HepG2 (cell line): ENCODE measurements around the gene NEUROD1. TPM values are rescaled to one million over a fixed set of nuclear protein-coding genes. Genes with fewer than 3 reads are reported as not detected.

ENCODE experiments used
- ATAC-seq: fragments of 200-7000 bp; cut with Tn5 transposase; 3 replicates; pipeline ENCODE4 v1.9.1; 2020; ENCODE audit warnings: mild to moderate bottlenecking, moderate library complexity
- BruUV-seq: library from RNA; stranded (reverse); fragments of 400-500 nt; replicated peaks from 2 replicates; lab custom pipeline; 2021; lab: Mats Ljungman, UMichigan
- CTCF ChIA-PET: fragments of 300-600 bp; formaldehyde crosslinking; extraction: SDS; loops from one replicate; lab custom pipeline; 2021; ENCODE audit warnings: low total read pairs, inconsistent platforms, low intra/inter-chr PET ratio; lab: Yijun Ruan, JAX
- POLR2A ChIA-PET: fragments of 350-600 bp; sonication (Branson Sonifier 250); formaldehyde crosslinking; loops from one replicate; lab custom pipeline; 2020; ENCODE audit warnings: antibody characterized with exemption, inconsistent platforms; lab: Yijun Ruan, JAX
- DNase-seq: peaks from one replicate; pipeline ENCODE4 v3.0.0-alpha.2; 2015; ENCODE audit warnings: low spot score
- FAIRE-seq: peaks from 3 replicates; lab custom pipeline; 2011; peaks lifted over from hg19 to GRCh38; lab: Jason Lieb, UNC
- H2AFZ ChIP-seq: one replicate; pipeline ENCODE4 v1.6.1; 2011; ENCODE audit warnings: low read length, inconsistent platforms
- H3K27ac ChIP-seq: fragments of 300-600 bp; 3 replicates; pipeline ENCODE4 v1.8.0; 2011; ENCODE audit warnings: mixed run types, mild to moderate bottlenecking, mixed read lengths, low read length, inconsistent platforms; ENCODE audit not compliant: insufficient read depth; ENCODE audit errors: extremely low read length
- H3K27me3 ChIP-seq, 2 experiments: fragments of 200-600 bp in 1 of 2; 2 replicates in 1 of 2; 3 replicates in 1 of 2; pipeline versions ENCODE4 v1.6.0 to v1.8.0; 2011; ENCODE audit warnings: low read length in 2 of 2, mild to moderate bottlenecking in 2 of 2, moderate library complexity in 2 of 2, inconsistent platforms in 1 of 2; ENCODE audit not compliant: insufficient read depth in 2 of 2, control insufficient read depth in 1 of 2
- H3K36me3 ChIP-seq, 2 experiments: fragments of 200-600 bp in 1 of 2; replicated peaks in 1 of 2; 2 replicates in 1 of 2; 3 replicates in 1 of 2; pipeline versions ENCODE4 v1.5.1 to v1.8.0; 2011; ENCODE audit warnings: low read length in 2 of 2, inconsistent platforms in 1 of 2; ENCODE audit not compliant: insufficient read depth in 2 of 2, control insufficient read depth in 1 of 2
- H3K4me1 ChIP-seq: 2 replicates; pipeline ENCODE4 v1.5.1; 2012; ENCODE audit warnings: low read length, inconsistent platforms; ENCODE audit not compliant: insufficient read depth
- H3K4me2 ChIP-seq: 2 replicates; pipeline ENCODE4 v1.6.0; 2011; ENCODE audit warnings: low read depth, low read length, inconsistent platforms
- H3K4me3 ChIP-seq, 3 experiments: fragments of 200-600 bp in 1 of 3; sonication (generic), shearing (Covaris generic) in 1 of 3; replicated peaks in 1 of 3; 2 replicates each; pipeline ENCODE4 v1.5.1; 2011 to 2016; ENCODE audit warnings: low read length in 3 of 3, inconsistent platforms in 2 of 3, low read depth in 2 of 3, mild to moderate bottlenecking in 2 of 3, control low read depth in 1 of 3, mixed read lengths in 1 of 3; ENCODE audit not compliant: insufficient read depth in 1 of 3
- H3K79me2 ChIP-seq: one replicate; pipeline ENCODE4 v1.6.1; 2011; ENCODE audit warnings: low read length, inconsistent platforms; ENCODE audit not compliant: insufficient read depth
- H3K9ac ChIP-seq: 2 replicates; pipeline ENCODE4 v1.6.0; 2011; ENCODE audit warnings: mild to moderate bottlenecking, low read depth, low read length, inconsistent platforms; ENCODE audit not compliant: insufficient read depth
- H3K9me3 ChIP-seq: 2 replicates; pipeline ENCODE4 v1.5.1; 2012; ENCODE audit warnings: mild to moderate bottlenecking, low read length
- H4K20me1 ChIP-seq: 2 replicates; pipeline ENCODE4 v1.6.0; 2011; ENCODE audit warnings: inconsistent platforms, mild to moderate bottlenecking, low read length, moderate library complexity; ENCODE audit not compliant: insufficient read depth
- ARID5B ChIP-seq: IDR thresholded peaks from 2 replicates; pipeline ENCODE4 v1.4.0; 2020; ENCODE audit warnings: mild to moderate bottlenecking, missing genetic modification reagents
- ASH2L ChIP-seq: fragments of 300-600, 200-600 bp; sonication (generic); IDR thresholded peaks from 2 replicates; pipeline ENCODE4 v1.7.0; 2017; ENCODE audit warnings: low read depth, mild to moderate bottlenecking, moderate library complexity, mixed read lengths, low read length; ENCODE audit not compliant: insufficient read length
- CBX1 ChIP-seq: IDR thresholded peaks from one replicate; pipeline ENCODE4 v1.6.1; 2016; ENCODE audit warnings: antibody characterized with exemption, low read depth
- CTCF ChIP-seq: sonication (generic); formaldehyde crosslinking; IDR thresholded peaks from 2 replicates; pipeline ENCODE4 v1.5.0; 2020; ENCODE audit warnings: mild to moderate bottlenecking, missing genetic modification reagents, moderate library complexity
- ELF3 ChIP-seq: IDR thresholded peaks from 2 replicates; pipeline ENCODE4 v1.6.1; 2016; ENCODE audit warnings: missing genetic modification reagents, missing compliant biosample characterization
- FOXP1 ChIP-seq, 2 experiments: fragments of 450-650 bp in 1 of 2; IDR thresholded peaks; 2 replicates each; pipeline ENCODE4 v1.6.1; 2017 to 2018; ENCODE audit warnings: antibody characterized with exemption in 1 of 2
- GATAD1 ChIP-seq: IDR thresholded peaks from 2 replicates; pipeline ENCODE4 v1.6.1; 2016; ENCODE audit warnings: missing genetic modification reagents, missing compliant biosample characterization
- KAT8 ChIP-seq: IDR thresholded peaks from 2 replicates; pipeline ENCODE4 v1.6.1; 2016; ENCODE audit warnings: missing genetic modification reagents, missing compliant biosample characterization
- KLF9 ChIP-seq: IDR thresholded peaks from 2 replicates; pipeline ENCODE4 v1.6.1; 2016; ENCODE audit warnings: low read depth
- RAD21 ChIP-seq: fragments of 450-650 bp; formaldehyde crosslinking; IDR thresholded peaks from 2 replicates; pipeline ENCODE4 v1.5.0; 2020; ENCODE audit warnings: mild to moderate bottlenecking
- RARG ChIP-seq: sonication (generic); formaldehyde crosslinking; IDR thresholded peaks from 2 replicates; pipeline ENCODE4 v1.4.0; 2020; ENCODE audit warnings: low read depth, mild to moderate bottlenecking, missing genetic modification reagents
- RCOR2 ChIP-seq: IDR thresholded peaks from 2 replicates; pipeline ENCODE4 v1.6.1; 2016; ENCODE audit warnings: missing biosample characterization, missing genetic modification reagents
- SMC3 ChIP-seq: IDR thresholded peaks from 2 replicates; pipeline ENCODE4 v1.6.1; 2011; ENCODE audit warnings: low read length, improper control_type of control experiment
- SP140L ChIP-seq: sonication (generic); formaldehyde crosslinking; IDR thresholded peaks from 2 replicates; pipeline ENCODE4 v1.4.0; 2020; ENCODE audit warnings: missing genetic modification reagents, borderline replicate concordance
- STAG1 ChIP-seq: sonication (generic); formaldehyde crosslinking; IDR thresholded peaks from 2 replicates; pipeline ENCODE4 v1.4.0; 2020; ENCODE audit warnings: missing genetic modification reagents
- TOPORS ChIP-seq: sonication (generic); formaldehyde crosslinking; IDR thresholded peaks from 2 replicates; pipeline ENCODE4 v1.8.0; 2023; ENCODE audit warnings: mild to moderate bottlenecking, missing genetic modification reagents
- YY1 ChIP-seq: IDR thresholded peaks from 2 replicates; pipeline ENCODE4 v1.6.1; 2011; ENCODE audit warnings: low read length, low read depth, moderate library complexity, mild to moderate bottlenecking; ENCODE audit not compliant: insufficient read depth, insufficient replicate concordance
- ZNF691 ChIP-seq: sonication (generic); formaldehyde crosslinking; IDR thresholded peaks from 2 replicates; pipeline ENCODE4 v1.4.0; 2020; ENCODE audit warnings: missing genetic modification reagents, low read depth, mild to moderate bottlenecking, borderline replicate concordance
- ZNF720 ChIP-seq: sonication (generic); formaldehyde crosslinking; IDR thresholded peaks from 2 replicates; pipeline ENCODE4 v1.4.0; 2020; ENCODE audit warnings: missing genetic modification reagents
- WGBS: methylation state at CpG from one replicate; pipeline ENCODE4 v1.1.6; 2017; ENCODE audit warnings: low lambda C conversion rate; 5-methylcytosine and 5-hydroxymethylcytosine counted together
- in situ Hi-C: cut with HindIII; loops from 2 replicates; pipeline ENCODE4 v1.10.0; 2017; ENCODE audit warnings: low pct_unique_long_range_greater_than_20kb; ENCODE audit not compliant: extremely low pct_ligation_motif_present
- intact Hi-C: fragments of 100-400 bp; cut with micrococcal nuclease; formaldehyde crosslinking; loops from one replicate; pipeline ENCODE4 v1.10.0; 2022; ENCODE audit not compliant: unreplicated experiment
- polyA plus RNA-seq, 8 experiments: library from polyadenylated mRNA; depleted of rRNA in 3 of 8; stranded (reverse) in 7 of 8; unstranded in 1 of 8; fragments of >200 nt; fragmentation: Illumina TruSeq in 4 of 8; extraction: Trizol in 4 of 8; gene quantifications; 2 replicates each; pipeline versions ENCODE4 v1.2.1 to v1.2.3, GENCODE V29; 2011 to 2016; ENCODE audit warnings: low read depth in 4 of 8, missing spikeins in 1 of 8, mixed read lengths in 1 of 8; ENCODE audit not compliant: insufficient read depth in 1 of 8
- total RNA-seq, 5 experiments: library from RNA; depleted of rRNA; stranded (reverse); fragments of >200 nt; fragmentation: Illumina TruSeq; extraction: Trizol; gene quantifications; 2 replicates each; pipeline ENCODE4 v1.2.3, GENCODE V29; 2016; ENCODE audit warnings: low read depth in 1 of 5

Gene NEUROD1
- total and polyA plus RNA-seq, 2 of the 13 experiments (the other 11 are each of a cell fraction or from before 2014, with no cell fraction given), result not detected

- intact Hi-C loops (loop anchor here (1.0 kb wide), 4 partner anchors 142 to 638 kb away; no protein-coding TSS in a partner anchor), in situ Hi-C loops (loop anchor here (5.0 to 25.0 kb wide), 3 partner anchors 133 to 1603 kb away; no protein-coding TSS in a partner anchor)
- peak; percentile 77 for DNase-seq
- WGBS, result 2% methylated on average over 2 of the region's 2 CpGs
- Histone ChIP-seq H3K4me1 (no peaks in the 10 kb centered on the region), H2AFZ (no peak overlapping the region), H3K79me2 (no peaks in the 10 kb centered on the region), H3K4me2 (no peak overlapping the region)
- BruUV-seq, result no TSS peak
- peak; percentile 80 for TF ChIP-seq SMC3
- 0 out of 2 replicates have a peak, but pooled peaks have one; percentile 11 for TF ChIP-seq ARID5B (CRISPR knock-in tag)
- TF ChIP-seq RAD21 (CRISPR knock-in tag), result peak; percentile 79
- TF ChIP-seq KAT8 (CRISPR knock-in tag), result 0 out of 2 replicates have a peak, but pooled peaks have one; percentile 31
- peak; percentile 93 for TF ChIP-seq STAG1
- TF ChIP-seq ZNF691, result no peak
- TF ChIP-seq CBX1, result no peak
- TF ChIP-seq KLF9 (CRISPR knock-in tag), result no peak
- peak; percentile 91 for TF ChIP-seq CTCF (CRISPR knock-in tag)
- 0 out of 2 replicates have a peak, but pooled peaks have one; percentile 50 for TF ChIP-seq SP140L (CRISPR knock-in tag)
- no peak for TF ChIP-seq RCOR2 (CRISPR knock-in tag)
- TF ChIP-seq YY1, result peak; percentile 26
- peak; percentile 44; the same call in 1 of the 2 replicates for TF ChIP-seq ELF3 (CRISPR knock-in tag)
- no peak for TF ChIP-seq GATAD1 (CRISPR knock-in tag)
- TF ChIP-seq FOXP1 (IDR thresholded peaks at IDR 0.05), result no peak
- no peak for TF ChIP-seq FOXP1 (CRISPR knock-in tag; IDR thresholded peaks at IDR 0.05)
- TF ChIP-seq ZNF720 (CRISPR knock-in tag), result no peak
- no peak for TF ChIP-seq TOPORS
- no peak for TF ChIP-seq ASH2L
- no peak for TF ChIP-seq RARG (CRISPR knock-in tag)
- TF ChIP-seq, all 625 proteins: peak for 9
- H3K27me3 ChIP-seq, result no peaks in the 10 kb centered on the region
- H3K9ac ChIP-seq, result no peak overlapping the region
- no peak overlapping the region for H3K27ac ChIP-seq
- POLR2A ChIA-PET, result no interaction called here
- CTCF ChIA-PET, result interaction anchor here (1.0 to 2.4 kb wide), 5 partner anchors 140 to 1590 kb away, joined by 5 to 28 read pairs (median 9); no protein-coding TSS in a partner anchor
- peak; percentile 93 for ATAC-seq
- H4K20me1 ChIP-seq, result no peaks in the 10 kb centered on the region
- no peaks in the 10 kb centered on the region for H3K9me3 ChIP-seq
- H3K4me3 ChIP-seq, result no peak overlapping the region
- H3K36me3 ChIP-seq, result no peaks in the 10 kb centered on the region
- peak; percentile 84 for FAIRE-seq
These were observed 34.8 kb upstream of the NEUROD1 start for GRCh38 chr2:181715033-181715630.
